GM18858 (cell line): ENCODE results near the gene PPBP.

Source experiments
- ATAC-seq: cut with Tn5 transposase; IDR thresholded peaks from one replicate; pipeline ENCODE4 v1.9.1; 2021; ENCODE audit not compliant: unreplicated experiment

The PPBP gene

GRCh38 chr4:73988061-73988460 is at the start of gene PPBP:
PPBP (minus strand) TSS chr4:73988190; CDS start chr4:73988103, 87 bp downstream.
- ATAC-seq: no peak

- ATAC-seq: no peak
These were observed 49.3 kb upstream of the PPBP start for GRCh38 chr4:74037076-74037955.

- ATAC-seq: no peak
These were observed 45.7 kb upstream of the PPBP start for GRCh38 chr4:74033739-74034138.

- ATAC-seq: no peak
These were observed 44.1 kb upstream of the PPBP start for GRCh38 chr4:74032064-74032463.

GRCh38 chr4:74031576-74031975 is 43.6 kb upstream of the PPBP start:
- ATAC-seq: no peak

GRCh38 chr4:74030285-74030684 is 42.3 kb upstream of the PPBP start:
- ATAC-seq: no peak

GRCh38 chr4:74028504-74028903 is 40.5 kb upstream of the PPBP start:
- ATAC-seq: no peak

GRCh38 chr4:74023709-74024108 is 35.7 kb upstream of the PPBP start:
- ATAC-seq: no peak

GRCh38 chr4:74021601-74022000 is 33.6 kb upstream of the PPBP start:
- no peak for ATAC-seq

GRCh38 chr4:74018771-74019170 is 30.8 kb upstream of the PPBP start:
- ATAC-seq: no peak

GRCh38 chr4:74018116-74018515 is 30.1 kb upstream of the PPBP start:
- ATAC-seq: no peak

GRCh38 chr4:74016068-74016467 is 28.1 kb upstream of the PPBP start:
- ATAC-seq: no peak

GRCh38 chr4:74015126-74015780 is 27.3 kb upstream of the PPBP start:
- ATAC-seq: no peak

- no peak for ATAC-seq
These were observed 26.3 kb upstream of the PPBP start for GRCh38 chr4:74014332-74014731.

GRCh38 chr4:74013264-74013663 is 25.3 kb upstream of the PPBP start:
- no peak for ATAC-seq

GRCh38 chr4:74012130-74012529 is 24.1 kb upstream of the PPBP start:
- ATAC-seq: no peak

- ATAC-seq: no peak
These were observed 21.3 kb upstream of the PPBP start for GRCh38 chr4:74009307-74009706.

GRCh38 chr4:74006009-74006476 is 18.1 kb upstream of the PPBP start:
- no peak for ATAC-seq

GRCh38 chr4:74005528-74005927 is 17.5 kb upstream of the PPBP start:
- ATAC-seq: no peak

GRCh38 chr4:74004668-74005067 is 16.7 kb upstream of the PPBP start:
- no peak for ATAC-seq

- ATAC-seq: no peak
These were observed 12.3 kb upstream of the PPBP start for GRCh38 chr4:74000301-74000700.
